SU-DHL-6 (cell line): ENCODE data around the gene NSUN2.

Experiments
- H2AFZ ChIP-seq: fragments of 200-600 bp; sonication (generic); 2 replicates; pipeline ENCODE4 v1.6.1; 2014; ENCODE audit warnings: low read depth, mild to moderate bottlenecking, moderate library complexity, mixed read lengths, antibody characterized with exemption, low read length; ENCODE audit not compliant: severe bottlenecking
- H3F3A ChIP-seq: fragments of 200-600 bp; shearing (Covaris generic); 2 replicates; pipeline ENCODE4 v1.6.0; 2016; ENCODE audit warnings: antibody characterized with exemption, mild to moderate bottlenecking; ENCODE audit not compliant: insufficient read depth
- H3K27ac ChIP-seq: fragments of 200-600 bp; sonication (generic); 2 replicates; pipeline ENCODE4 v1.5.1; 2016; ENCODE audit warnings: low read depth, mild to moderate bottlenecking, low read length, moderate library complexity, mixed read lengths
- H3K27me3 ChIP-seq: fragments of 200-600 bp; sonication (generic), shearing (Covaris generic); 2 replicates; pipeline ENCODE4 v1.6.0; 2014; ENCODE audit warnings: mild to moderate bottlenecking, low read length
- H3K36me3 ChIP-seq: fragments of 200-600 bp; sonication (generic); 2 replicates; pipeline ENCODE4 v1.6.1; 2014; ENCODE audit warnings: mild to moderate bottlenecking, low read length, mixed read lengths
- H3K4me2 ChIP-seq: fragments of 300-600, 200-600 bp; shearing (Covaris generic), sonication (generic); 2 replicates; pipeline ENCODE4 v1.6.0; 2014; ENCODE audit warnings: low read length, low read depth, mild to moderate bottlenecking; ENCODE audit not compliant: poor library complexity, severe bottlenecking
- H3K4me3 ChIP-seq: fragments of 200-600 bp; sonication (generic); 2 replicates; pipeline ENCODE4 v1.5.1; 2014; ENCODE audit warnings: antibody characterized with exemption, low read length, mild to moderate bottlenecking, mixed read lengths; ENCODE audit not compliant: insufficient read depth, poor library complexity, severe bottlenecking
- H3K79me2 ChIP-seq: fragments of 200-600 bp; sonication (generic); 2 replicates; pipeline ENCODE4 v1.6.1; 2014; ENCODE audit warnings: mild to moderate bottlenecking, low read length, moderate library complexity; ENCODE audit not compliant: insufficient read depth
- H3K9ac ChIP-seq: fragments of 200-600 bp; sonication (generic); 2 replicates; pipeline ENCODE4 v1.7.0; 2014; ENCODE audit warnings: mild to moderate bottlenecking, low read length
- H3K9me2 ChIP-seq: fragments of 200-600 bp; sonication (generic); replicated peaks from 2 replicates; pipeline ENCODE4 v1.6.1; 2014; ENCODE audit warnings: low read length; ENCODE audit not compliant: insufficient read depth
- H3K9me3 ChIP-seq: fragments of 200-600 bp; sonication (generic); 2 replicates; pipeline ENCODE4 v1.6.1; 2014; ENCODE audit warnings: low read length, mixed read lengths; ENCODE audit not compliant: insufficient read depth
- H4K20me1 ChIP-seq: fragments of 200-600 bp; sonication (generic); 2 replicates; pipeline ENCODE4 v1.6.1; 2014; ENCODE audit warnings: low read depth, mild to moderate bottlenecking, antibody characterized with exemption, low read length, moderate library complexity, mixed read lengths
- CTCF ChIP-seq: fragments of 200-600 bp; sonication (generic); IDR thresholded peaks from one replicate; pipeline ENCODE4 v1.5.1; 2017; ENCODE audit warnings: antibody characterized with exemption, mild to moderate bottlenecking, low read length, moderate library complexity; ENCODE audit not compliant: insufficient read depth, poor library complexity, severe bottlenecking
- EZH2phosphoT487 ChIP-seq: fragments of 200-600 bp; sonication (generic), shearing (Covaris generic); conservative IDR thresholded peaks from 2 replicates; pipeline ENCODE4 v1.6.1; 2018; ENCODE audit warnings: mild to moderate bottlenecking, antibody characterized with exemption, low read length, moderate library complexity, mixed read lengths

The NSUN2 gene

GRCh38 chr5:6590581-6590980 lies 42.3 kb downstream of the NSUN2 start:
- TF ChIP-seq CTCF: no peak
- no peak for TF ChIP-seq EZH2phosphoT487
- no peaks in the 10 kb centered on the region for H3K79me2 ChIP-seq
- H3K27me3 ChIP-seq: no peaks in the 10 kb centered on the region
- H3K36me3 ChIP-seq: no peaks in the 10 kb centered on the region
- H3K9ac ChIP-seq: no peak overlapping the region
- no peak overlapping the region for H3K4me2 ChIP-seq
- no peaks in the 10 kb centered on the region for H4K20me1 ChIP-seq
- no peak overlapping the region for H3K27ac ChIP-seq
- no peak overlapping the region for H3K4me3 ChIP-seq
- no peak overlapping the region for H2AFZ ChIP-seq
- no peaks in the 10 kb centered on the region for H3K9me3 ChIP-seq
- H3F3A ChIP-seq: no peaks in the 10 kb centered on the region
- no peaks in the 10 kb centered on the region for H3K9me2 ChIP-seq

GRCh38 chr5:6587171-6587570 lies 45.7 kb downstream of the NSUN2 start:
- Histone ChIP-seq H3K79me2 (no peaks in the 10 kb centered on the region), H3K9me2 (no peaks in the 10 kb centered on the region), H3K4me2 (no peak overlapping the region), H3F3A (no peaks in the 10 kb centered on the region), H3K4me3 (no peak overlapping the region), H3K27me3 (no peaks in the 10 kb centered on the region), H3K36me3 (no peaks in the 10 kb centered on the region), H2AFZ (no peak overlapping the region), H3K27ac (no peak overlapping the region), H4K20me1 (no peaks in the 10 kb centered on the region), H3K9ac (no peak overlapping the region), H3K9me3 (no peaks in the 10 kb centered on the region)
- TF ChIP-seq EZH2phosphoT487 (no peak), CTCF (no peak)

GRCh38 chr5:6586647-6587042 lies 46.2 kb downstream of the NSUN2 start:
- TF ChIP-seq CTCF: no peak
- TF ChIP-seq EZH2phosphoT487: no peak

More at GRCh38 chr5:6586647-6587042, 46.2 kb downstream of the NSUN2 start:
- Histone ChIP-seq H3F3A (no peaks in the 10 kb centered on the region), H2AFZ (no peak overlapping the region), H3K9me2 (no peaks in the 10 kb centered on the region), H3K9me3 (no peaks in the 10 kb centered on the region), H3K79me2 (no peaks in the 10 kb centered on the region), H3K9ac (no peak overlapping the region), H3K4me3 (no peak overlapping the region), H4K20me1 (no peaks in the 10 kb centered on the region), H3K36me3 (no peaks in the 10 kb centered on the region), H3K4me2 (no peak overlapping the region), H3K27ac (no peak overlapping the region), H3K27me3 (no peaks in the 10 kb centered on the region)
